ENCODE data around the gene SLC9B1. TPM values are rescaled to one million over a fixed set of nuclear protein-coding genes. Genes with fewer than 3 reads are reported as not detected.
"Not testable (repeated sequence)": the region's sequence is repeated elsewhere in the genome, so short reads cannot be mapped to it uniquely, and the experiment has no call there.

SLC9B1 gene
- total RNA-seq, 2 experiments from 2014 or later, result 3.6 to 3.7 TPM

DNA sequence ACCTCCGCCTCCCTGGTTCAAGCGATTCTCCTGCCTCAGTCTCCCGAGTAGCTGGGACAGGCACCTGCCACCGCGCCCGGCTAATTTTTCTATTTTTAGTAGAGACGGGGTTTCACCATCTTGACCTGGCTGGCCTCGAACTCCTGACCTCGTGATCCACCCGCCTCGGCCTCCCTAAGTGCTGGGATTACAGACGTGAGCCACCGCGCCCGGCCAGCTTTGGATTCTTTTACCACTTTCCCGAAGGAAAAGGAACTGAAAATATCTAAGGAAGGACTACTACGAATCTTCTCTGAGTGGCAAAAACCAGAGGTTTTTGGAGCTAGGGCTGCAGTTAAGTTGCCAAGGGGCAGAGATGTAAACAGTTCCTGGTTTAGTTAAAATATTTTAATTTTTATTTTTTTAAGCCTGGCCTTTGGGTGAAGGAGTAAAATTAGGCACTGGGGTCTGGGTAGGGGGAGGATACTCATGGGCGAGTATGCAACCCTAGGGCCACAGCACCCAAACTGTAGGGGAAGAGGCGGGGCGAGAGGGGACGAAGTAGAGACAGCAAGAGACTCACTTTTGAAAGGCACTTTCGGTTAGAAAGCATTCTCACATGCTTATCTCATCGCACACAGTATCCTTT, 151.2 kb downstream of the SLC9B1 start:
- POLR2A ChIA-PET, result interaction anchor here (0.9 to 5.4 kb wide), 14 partner anchors 14 to 1522 kb away, joined by 3 to 419 read pairs (median 6); partner anchors contain the start of genes MANBA, NFKB1, PPP3CA and SLC39A8
- no peak for ATAC-seq (ENCODE audit: poor library complexity)
- H3K4me1 Mint-ChIP-seq (ENCODE audit: low read depth), result peaks cover 81% of the 10 kb centered on the region

DNA sequence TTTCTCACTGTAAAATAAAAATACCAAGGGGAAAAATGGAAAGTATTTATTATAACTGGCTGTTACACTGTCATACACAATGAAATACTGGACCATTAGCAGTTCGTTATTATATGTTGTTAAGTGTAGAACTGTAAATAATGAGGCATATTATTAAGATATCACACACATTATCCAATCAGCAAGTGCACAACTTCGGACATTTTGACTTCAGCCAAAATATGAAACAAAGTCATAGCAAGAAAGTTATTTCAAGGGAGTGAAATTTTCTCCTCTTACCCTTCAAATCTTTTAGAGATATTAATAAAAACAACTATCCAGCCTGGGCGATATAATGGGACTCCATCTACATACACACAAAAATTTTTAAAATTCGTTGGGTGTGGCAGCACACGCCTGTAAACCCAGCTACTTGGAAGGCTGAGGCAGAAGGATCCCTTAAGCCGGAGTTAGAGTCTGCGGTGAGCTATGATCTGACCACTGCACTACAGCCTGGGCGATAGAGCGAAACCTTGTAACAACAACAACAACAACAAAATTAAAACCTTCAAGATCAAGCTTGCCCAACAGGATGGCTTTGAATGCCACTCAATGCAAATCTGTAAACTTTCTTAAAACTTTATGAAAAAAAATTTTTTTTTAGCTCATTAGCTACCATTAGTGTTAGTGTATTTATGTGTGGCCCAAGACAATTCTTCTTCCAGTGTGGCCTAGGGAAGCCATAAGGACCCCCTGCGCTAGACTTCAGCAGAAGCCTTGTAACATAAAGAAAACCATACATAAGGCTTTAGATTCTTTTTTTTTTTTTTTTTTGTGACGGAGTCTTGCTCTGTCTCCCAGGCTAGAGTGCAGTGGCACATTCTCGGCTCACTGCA, 152.0 kb downstream of the SLC9B1 start:
- peak overlapping the region; percentile 87 for H3K4me3 Mint-ChIP-seq
- Histone ChIP-seq H3K9me3 (ENCODE audit: control insufficient read depth in 1 of 2, insufficient read depth in 1 of 2, low read length in 2 of 2) (no peaks in the 10 kb centered on the region), H3K4me1 (ENCODE audit: insufficient read depth, low read length) (peaks cover 21% of the 10 kb centered on the region), H3K4me3 (ENCODE audit: low read length) (peak overlapping the region; percentile 70), H3K27me3 (ENCODE audit: control insufficient read depth in 1 of 2, insufficient read depth in 2 of 2, low read length in 2 of 2) (no peaks in the 10 kb centered on the region), H3K27ac (ENCODE audit: low read depth in 1 of 2, low read length in 2 of 2) (peak overlapping the region; percentile 94 to 96), H3K36me3 (ENCODE audit: insufficient read depth, low read length) (no peaks in the 10 kb centered on the region)
- no peak for ATAC-seq (ENCODE audit: poor library complexity)
- peaks cover 8% of the 10 kb centered on the region for H3K36me3 Mint-ChIP-seq (ENCODE audit: low read depth)
- DNase-seq, result peak in 2 of 14 experiments; percentile 10 to 12
- CTCF ChIA-PET, result interaction anchor here (0.6 to 2.3 kb wide), 4 partner anchors 14 to 523 kb away, joined by 3 to 27 read pairs (median 3); partner anchors contain the start of genes SLC39A8 and UBE2D3
- TF ChIP-seq, protein P1, sequence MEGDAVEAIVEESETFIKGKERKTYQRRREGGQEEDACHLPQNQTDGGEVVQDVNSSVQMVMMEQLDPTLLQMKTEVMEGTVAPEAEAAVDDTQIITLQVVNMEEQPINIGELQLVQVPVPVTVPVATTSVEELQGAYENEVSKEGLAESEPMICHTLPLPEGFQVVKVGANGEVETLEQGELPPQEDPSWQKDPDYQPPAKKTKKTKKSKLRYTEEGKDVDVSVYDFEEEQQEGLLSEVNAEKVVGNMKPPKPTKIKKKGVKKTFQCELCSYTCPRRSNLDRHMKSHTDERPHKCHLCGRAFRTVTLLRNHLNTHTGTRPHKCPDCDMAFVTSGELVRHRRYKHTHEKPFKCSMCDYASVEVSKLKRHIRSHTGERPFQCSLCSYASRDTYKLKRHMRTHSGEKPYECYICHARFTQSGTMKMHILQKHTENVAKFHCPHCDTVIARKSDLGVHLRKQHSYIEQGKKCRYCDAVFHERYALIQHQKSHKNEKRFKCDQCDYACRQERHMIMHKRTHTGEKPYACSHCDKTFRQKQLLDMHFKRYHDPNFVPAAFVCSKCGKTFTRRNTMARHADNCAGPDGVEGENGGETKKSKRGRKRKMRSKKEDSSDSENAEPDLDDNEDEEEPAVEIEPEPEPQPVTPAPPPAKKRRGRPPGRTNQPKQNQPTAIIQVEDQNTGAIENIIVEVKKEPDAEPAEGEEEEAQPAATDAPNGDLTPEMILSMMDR (IDR thresholded peaks at IDR 0.05), result no peak
- H3K9me3 Mint-ChIP-seq, result no peaks in the 10 kb centered on the region
- H3K27ac Mint-ChIP-seq, result peak overlapping the region; percentile 98
- intact Hi-C loops (cut with DNase I, micrococcal nuclease), result loop anchor here (1.0 to 10.0 kb wide), 4 partner anchors 38 to 227 kb away; partner anchors contain the start of genes MANBA (in 2 of the 2) and BDH2 (in 1 of the 2)
- POLR2A ChIA-PET, result interaction anchor here (0.9 to 5.4 kb wide), 6 partner anchors 14 to 366 kb away, joined by 3 to 419 read pairs (median 28); partner anchors contain the start of genes MANBA, NFKB1 and UBE2D3
- H3K27me3 Mint-ChIP-seq, result no peaks in the 10 kb centered on the region
- peaks cover 76% of the 10 kb centered on the region for H3K4me1 Mint-ChIP-seq (ENCODE audit: low read depth)

More for the DNA sequence above, 151.2 kb downstream of the SLC9B1 start:
- Mint-ChIP-seq H3K36me3 (ENCODE audit: low read depth) (peaks cover 16% of the 10 kb centered on the region), H3K4me3 (peak overlapping the region; percentile 87), H3K27ac (peak overlapping the region; percentile 98), H3K9me3 (no peaks in the 10 kb centered on the region), H3K27me3 (no peaks in the 10 kb centered on the region)
- Histone ChIP-seq H3K4me3 (ENCODE audit: low read length) (peak overlapping the region; percentile 70), H3K27me3 (ENCODE audit: control insufficient read depth in 1 of 2, insufficient read depth in 2 of 2, low read length in 2 of 2) (no peaks in the 10 kb centered on the region), H3K27ac (ENCODE audit: low read depth in 1 of 2, low read length in 2 of 2) (peak overlapping the region; percentile 94 to 96), H3K36me3 (ENCODE audit: insufficient read depth, low read length) (peaks cover 3% of the 10 kb centered on the region), H3K4me1 (ENCODE audit: insufficient read depth, low read length) (peaks cover 21% of the 10 kb centered on the region), H3K9me3 (ENCODE audit: control insufficient read depth in 1 of 2, insufficient read depth in 1 of 2, low read length in 2 of 2) (no peaks in the 10 kb centered on the region)
- TF ChIP-seq, protein P1 (IDR thresholded peaks at IDR 0.05), result no peak
- DNase-seq, result peak in 3 of 14 experiments; percentile 1 to 14 (median 7)
- CTCF ChIA-PET, result interaction anchor here (0.6 to 2.3 kb wide), 4 partner anchors 14 to 523 kb away, joined by 3 to 27 read pairs (median 3); partner anchors contain the start of genes SLC39A8 and UBE2D3
- intact Hi-C loops (cut with DNase I, micrococcal nuclease), result loop anchor here (2.0 to 10.0 kb wide), 3 partner anchors 106 to 227 kb away; partner anchors contain the start of genes MANBA (in 2 of the 2) and BDH2 (in 1 of the 2)

DNA sequence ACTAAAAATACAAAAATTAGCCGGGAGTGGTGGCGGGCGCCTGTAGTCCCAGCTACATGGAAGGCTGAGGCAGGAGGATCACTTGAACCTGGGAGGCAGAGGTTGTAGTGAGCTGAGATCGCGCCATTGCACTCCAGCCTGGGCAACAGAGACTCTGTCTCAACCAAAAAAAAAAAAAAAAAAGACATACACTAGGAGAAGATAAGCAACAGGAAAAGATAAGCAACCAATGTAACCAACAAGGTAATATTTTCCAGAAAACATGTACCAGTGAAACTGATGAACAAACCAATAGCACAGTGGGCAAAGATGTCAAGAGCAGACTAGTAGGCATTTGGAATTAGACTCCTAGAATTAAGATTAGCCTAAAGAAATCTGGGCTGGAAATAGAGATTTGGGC, 154.2 kb downstream of the SLC9B1 start:
- H3K27me3 ChIP-seq (ENCODE audit: control insufficient read depth in 1 of 2, insufficient read depth in 2 of 2, low read length in 2 of 2); H3K9me3 Mint-ChIP-seq; DNase-seq; H3K27ac ChIP-seq (ENCODE audit: low read depth in 1 of 2, low read length in 2 of 2); ATAC-seq (ENCODE audit: poor library complexity); H3K36me3 ChIP-seq (ENCODE audit: insufficient read depth, low read length); H3K27me3 Mint-ChIP-seq; H3K9me3 ChIP-seq (ENCODE audit: control insufficient read depth in 1 of 2, insufficient read depth in 1 of 2, low read length in 2 of 2); H3K4me3 ChIP-seq (ENCODE audit: low read length): not testable (repeated sequence)
- H3K4me1 ChIP-seq (ENCODE audit: insufficient read depth, low read length), result peaks cover 21% of the 10 kb centered on the region
- intact Hi-C loops (cut with DNase I, micrococcal nuclease), result loop anchor here in 1 of 2 experiments (5.0 to 10.0 kb wide), 2 partner anchors 103 to 229 kb away; partner anchors contain the start of genes BDH2 and MANBA
- Mint-ChIP-seq H3K4me3 (peak overlapping the region; percentile 55), H3K4me1 (ENCODE audit: low read depth) (peaks cover 62% of the 10 kb centered on the region), H3K36me3 (ENCODE audit: low read depth) (peaks cover 18% of the 10 kb centered on the region), H3K27ac (peak overlapping the region; percentile 98)
- ChIA-PET CTCF (interaction anchor here (0.7 to 1.4 kb wide), 2 partner anchors 37 to 254 kb away, joined by 3 read pairs; no protein-coding TSS in a partner anchor), POLR2A (interaction anchor here (5.4 kb wide), 1 partner anchor 37 kb away, joined by 419 read pairs; the partner anchor contains the start of gene UBE2D3)
